Measurements from ENCODE around the gene OR2V2. TPM values are rescaled to one million over a fixed set of nuclear protein-coding genes. Genes with fewer than 3 reads are reported as not detected.

OR2V2 gene
- total and polyA plus RNA-seq, 8 donors = not detected

DNA sequence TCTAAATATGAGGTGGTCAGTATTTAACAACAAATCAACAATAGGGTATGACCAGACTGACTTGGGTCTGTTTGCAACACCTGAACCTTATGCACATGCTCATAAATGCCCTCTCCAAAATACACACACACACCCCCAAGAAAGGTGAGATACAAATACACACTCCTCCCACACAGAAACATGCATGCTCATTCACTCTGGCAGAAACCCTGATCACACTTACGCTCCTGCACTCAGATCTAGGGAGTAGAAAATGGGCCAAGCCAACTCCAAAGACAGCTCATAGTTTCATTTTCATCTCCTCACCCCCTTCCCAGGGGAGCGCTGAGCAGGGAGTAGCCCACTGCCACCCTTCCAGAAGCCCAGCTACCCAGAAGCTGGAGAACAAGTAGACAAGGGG, 46.3 kb downstream of the OR2V2 start:
- Histone ChIP-seq H3K9me3 (no peaks in the 10 kb centered on the region), H3K4me1 (peaks cover 3 to 7% (median 4%) of the 10 kb centered on the region in 3 donors), H3K27ac (no peak overlapping the region), H3K4me3 (no peak overlapping the region), H3K36me3 (no peaks in the 10 kb centered on the region), H3K27me3 (no peaks in the 10 kb centered on the region)
- 95 to 97% methylated on average over 2 of the region's 2 CpGs for WGBS, 2 donors
- TF ChIP-seq, protein P1, sequence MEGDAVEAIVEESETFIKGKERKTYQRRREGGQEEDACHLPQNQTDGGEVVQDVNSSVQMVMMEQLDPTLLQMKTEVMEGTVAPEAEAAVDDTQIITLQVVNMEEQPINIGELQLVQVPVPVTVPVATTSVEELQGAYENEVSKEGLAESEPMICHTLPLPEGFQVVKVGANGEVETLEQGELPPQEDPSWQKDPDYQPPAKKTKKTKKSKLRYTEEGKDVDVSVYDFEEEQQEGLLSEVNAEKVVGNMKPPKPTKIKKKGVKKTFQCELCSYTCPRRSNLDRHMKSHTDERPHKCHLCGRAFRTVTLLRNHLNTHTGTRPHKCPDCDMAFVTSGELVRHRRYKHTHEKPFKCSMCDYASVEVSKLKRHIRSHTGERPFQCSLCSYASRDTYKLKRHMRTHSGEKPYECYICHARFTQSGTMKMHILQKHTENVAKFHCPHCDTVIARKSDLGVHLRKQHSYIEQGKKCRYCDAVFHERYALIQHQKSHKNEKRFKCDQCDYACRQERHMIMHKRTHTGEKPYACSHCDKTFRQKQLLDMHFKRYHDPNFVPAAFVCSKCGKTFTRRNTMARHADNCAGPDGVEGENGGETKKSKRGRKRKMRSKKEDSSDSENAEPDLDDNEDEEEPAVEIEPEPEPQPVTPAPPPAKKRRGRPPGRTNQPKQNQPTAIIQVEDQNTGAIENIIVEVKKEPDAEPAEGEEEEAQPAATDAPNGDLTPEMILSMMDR (IDR thresholded peaks at IDR 0.05) = no peak
- no peak for ATAC-seq
- no peak for DNase-seq
- intact Hi-C loops (cut with DNase I) = no loop called here
- FAIRE-seq = no peak

DNA sequence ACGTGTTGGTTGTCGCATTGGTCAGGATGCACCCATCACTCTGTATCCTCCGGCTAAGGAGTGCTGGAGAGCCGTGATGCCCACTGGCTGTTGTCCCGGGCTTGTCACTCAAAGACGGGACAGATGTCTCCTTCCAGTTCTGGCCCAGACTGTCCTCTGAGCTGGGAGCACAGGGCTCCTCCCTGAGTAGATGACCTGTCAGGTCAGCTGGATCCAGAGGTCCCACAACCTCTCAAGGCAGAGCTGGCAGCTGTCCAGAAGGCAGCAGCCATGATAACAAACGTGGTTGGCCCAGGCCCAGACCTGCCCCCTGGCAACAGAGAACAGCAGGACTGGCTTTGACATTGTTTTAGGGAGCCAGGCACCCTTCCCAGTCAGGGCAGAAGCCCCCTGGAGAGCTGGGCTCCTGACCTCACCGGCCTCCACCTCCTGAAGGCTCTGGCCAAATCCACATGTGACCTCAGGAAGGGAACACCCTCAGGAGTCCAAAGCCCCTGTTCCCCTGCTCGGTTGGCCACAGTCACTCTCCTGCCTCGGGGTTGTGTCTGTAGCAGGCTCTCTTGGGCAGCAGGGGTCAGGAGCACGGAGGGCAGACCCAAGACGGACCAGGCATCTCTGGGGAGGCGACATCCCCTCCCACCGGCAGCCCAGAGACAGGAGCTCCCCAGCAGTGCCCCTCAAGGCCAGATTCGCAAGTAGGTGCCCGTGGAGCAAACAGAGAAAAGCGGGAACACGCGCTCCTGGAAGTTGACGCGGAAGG, 47.3 kb downstream of the OR2V2 start:
- intact Hi-C loops (cut with DNase I) = no loop called here
- no peak overlapping the region for H3K4me3 ChIP-seq
- TF ChIP-seq, protein P1 (IDR thresholded peaks at IDR 0.05) = no peak
- ATAC-seq (no peak), DNase-seq (peak in 1 of 6 donors; percentile 69), FAIRE-seq (no peak)
- H3K36me3 ChIP-seq = no peaks in the 10 kb centered on the region
- H3K9me3 ChIP-seq = no peaks in the 10 kb centered on the region
- no peak overlapping the region for H3K27ac ChIP-seq
- no peaks in the 10 kb centered on the region for H3K27me3 ChIP-seq
- 77 to 79% methylated on average over 21 of the region's 21 CpGs for WGBS, 2 donors
- H3K4me1 ChIP-seq = peaks cover 3 to 7% (median 4%) of the 10 kb centered on the region in 3 donors

DNA sequence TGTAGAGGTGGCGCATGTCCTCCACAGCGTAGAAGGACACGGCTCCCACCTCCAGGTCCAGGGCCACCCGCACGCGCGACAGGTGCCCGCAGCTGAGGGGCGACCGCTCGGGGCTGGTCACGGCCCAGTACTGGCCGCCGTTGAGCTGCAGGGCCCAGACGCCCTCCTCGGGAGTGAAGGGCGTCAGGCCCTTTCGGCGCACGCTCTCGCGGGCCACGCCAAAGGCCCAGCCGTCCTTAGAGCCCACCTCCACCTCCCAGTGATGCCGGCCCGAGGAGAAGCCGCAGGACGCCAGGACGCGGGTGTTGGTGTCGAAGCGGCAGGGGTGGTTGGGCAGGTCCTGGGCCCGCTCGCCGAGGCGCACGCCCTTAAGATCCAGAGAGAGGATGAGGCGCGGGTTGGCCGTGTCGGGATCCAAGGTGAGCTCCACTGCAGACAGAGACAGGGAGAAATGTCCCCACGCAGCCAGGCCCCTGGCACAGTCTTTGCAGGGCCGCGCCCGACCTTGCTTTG, 47.9 kb downstream of the OR2V2 start:
- DNase-seq = no peak

DNA sequence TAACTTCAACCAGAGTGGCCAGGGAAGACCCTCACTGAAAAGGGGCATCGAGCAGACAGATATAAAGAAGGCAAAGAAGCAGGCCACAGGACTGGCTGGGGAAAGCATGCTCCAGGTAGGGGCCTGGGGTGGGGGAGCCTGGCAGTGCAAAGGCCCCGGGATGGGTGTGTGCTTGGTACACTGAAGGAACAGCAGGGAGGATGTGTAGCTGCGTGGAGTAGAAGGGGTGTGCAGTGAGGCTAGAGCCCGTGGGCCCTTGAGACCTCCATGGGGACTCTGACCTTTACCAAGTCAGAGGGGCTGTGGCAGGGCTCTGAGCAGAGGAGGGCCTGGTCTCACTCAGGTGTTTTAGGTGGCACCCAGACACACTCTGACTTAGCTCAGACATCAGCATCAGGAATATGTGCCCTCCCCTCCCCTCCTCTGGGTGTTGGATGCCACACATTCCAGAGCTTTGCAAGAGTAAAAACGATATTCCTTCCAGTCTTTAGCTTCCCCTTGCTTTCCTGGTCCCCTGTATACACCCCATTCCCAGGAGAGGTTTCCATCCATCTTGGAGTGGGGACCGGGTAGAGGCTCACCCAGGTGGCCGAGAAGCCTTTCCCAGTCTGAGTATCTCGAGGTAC, 50.1 kb downstream of the OR2V2 start:
- H3K9me3 ChIP-seq = no peaks in the 10 kb centered on the region
- TF ChIP-seq, protein P1 (IDR thresholded peaks at IDR 0.05) = no peak

More for the DNA sequence above, 47.9 kb downstream of the OR2V2 start:
- H3K36me3 ChIP-seq = no peaks in the 10 kb centered on the region
- H3K4me1 ChIP-seq = peaks cover 3 to 7% (median 4%) of the 10 kb centered on the region in 3 donors
- intact Hi-C loops (cut with DNase I) = no loop called here
- ATAC-seq (no peak), FAIRE-seq (no peak)
- no peak overlapping the region for H3K4me3 ChIP-seq
- TF ChIP-seq, protein P1 (IDR thresholded peaks at IDR 0.05) = no peak
- H3K27me3 ChIP-seq = no peaks in the 10 kb centered on the region
- H3K9me3 ChIP-seq = no peaks in the 10 kb centered on the region
- WGBS, 2 donors = 84 to 85% methylated on average over 45 of the region's 45 CpGs
- no peak overlapping the region for H3K27ac ChIP-seq

More for the DNA sequence above, 50.1 kb downstream of the OR2V2 start:
- ATAC-seq (no peak), DNase-seq (no peak), FAIRE-seq (no peak)
- Histone ChIP-seq H3K36me3 (no peaks in the 10 kb centered on the region), H3K4me3 (no peak overlapping the region), H3K4me1 (peaks cover 1 to 5% (median 2%) of the 10 kb centered on the region in 3 donors), H3K27me3 (no peaks in the 10 kb centered on the region), H3K27ac (no peak overlapping the region)
- 72 to 77% methylated on average over 8 of the region's 8 CpGs for WGBS, 2 donors
- intact Hi-C loops (cut with DNase I) = no loop called here
